ENCODE data around the gene BMP10. TPM values are rescaled to one million over a fixed set of nuclear protein-coding genes. Genes with fewer than 3 reads are reported as not detected.

BMP10 gene
- total RNA-seq, 1 experiment from 2014 or later = not detected

Other genes starting within 250 kb of the BMP10 start
- gene PROKR1, start 227.8 kb downstream of the BMP10 start, total RNA-seq (2014; rRNA removed) = 0.12 and 0.26 TPM in 2 replicates
- not detected in 2 replicates for gene ARHGAP25, start 136.6 kb downstream of the BMP10 start, total RNA-seq (2014; rRNA removed)
- 0.58 TPM in 1 of 2 replicates, not detected in the other for gene GKN2, start 81.5 kb upstream of the BMP10 start, total RNA-seq (2014; rRNA removed)
- gene GKN1, start 103.2 kb upstream of the BMP10 start, total RNA-seq (2014; rRNA removed) = not detected in 2 replicates
- 31.1 and 31.2 TPM in 2 replicates for gene ANTXR1, start 141.8 kb upstream of the BMP10 start, total RNA-seq (2014; rRNA removed)

Measured in PC-3 (cell line).